Neural crest cell (in vitro differentiated cells): ENCODE measurements around the gene GYS2. TPM values are rescaled to one million over a fixed set of nuclear protein-coding genes. Genes with fewer than 3 reads are reported as not detected.

Experiments used
- DNase-seq: peaks from one replicate; pipeline ENCODE4 v3.0.0; 2021; ENCODE audit warnings: low read depth, mixed read lengths, low spot score
- H3K27ac Mint-ChIP-seq: one replicate; pipeline ENCODE4 v1.8.0; 2021; ENCODE audit warnings: mild to moderate bottlenecking, mixed read lengths; ENCODE audit not compliant: unreplicated experiment
- H3K27me3 Mint-ChIP-seq: 2 replicates; pipeline ENCODE4 v1.8.0; 2021; ENCODE audit warnings: low read depth, mild to moderate bottlenecking, mixed read lengths
- H3K36me3 Mint-ChIP-seq: 2 replicates; pipeline ENCODE4 v1.8.0; 2021; ENCODE audit warnings: low read depth, mild to moderate bottlenecking, mixed read lengths
- H3K4me1 Mint-ChIP-seq: 2 replicates; pipeline ENCODE4 v1.8.0; 2021; ENCODE audit warnings: mixed read lengths
- H3K4me3 Mint-ChIP-seq: one replicate; pipeline ENCODE4 v1.8.0; 2021; ENCODE audit warnings: mild to moderate bottlenecking, mixed read lengths
- H3K9me3 Mint-ChIP-seq: 2 replicates; pipeline ENCODE4 v1.8.0; 2021; ENCODE audit warnings: mixed read lengths
- total RNA-seq: library from RNA; stranded (reverse); gene quantifications from 2 replicates; pipeline ENCODE4 v1.2.1, GENCODE V29; 2021
- TF ChIP-seq, protein P1 (sequence below): fragments of 200-600 bp; sonication (generic); conservative IDR thresholded peaks from 2 replicates; pipeline ENCODE4 v1.5.0; 2021; ENCODE audit warnings: antibody characterized with exemption, mild to moderate bottlenecking

GYS2 gene
- total RNA-seq, 1 donor from 2014 or later, result not detected

DNA sequence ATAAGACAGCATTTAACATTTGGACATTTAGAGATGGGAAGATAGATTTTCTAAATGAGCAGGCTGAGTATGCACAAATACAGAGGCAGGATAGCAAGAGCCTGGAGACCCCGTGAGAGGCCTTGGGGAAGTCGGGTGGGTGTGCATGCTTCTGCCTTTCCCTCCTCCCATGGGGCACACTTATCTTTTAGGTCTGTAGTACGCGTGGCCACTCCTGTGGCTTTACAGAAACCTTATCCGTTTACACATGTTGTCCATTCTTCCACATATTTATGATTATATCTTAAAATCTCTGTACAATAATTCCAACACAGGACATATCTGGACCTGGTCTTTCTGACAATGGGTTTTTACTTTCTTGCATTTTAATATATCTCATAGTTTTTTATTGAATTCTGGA, 33.6 kb downstream of the GYS2 start:
- Mint-ChIP-seq H3K27ac (no peak overlapping the region), H3K9me3 (no peaks in the 10 kb centered on the region), H3K4me3 (no peak overlapping the region), H3K36me3 (no peaks in the 10 kb centered on the region), H3K4me1 (no peaks in the 10 kb centered on the region), H3K27me3 (no peaks in the 10 kb centered on the region)
- no peak for DNase-seq
- TF ChIP-seq, protein P1, sequence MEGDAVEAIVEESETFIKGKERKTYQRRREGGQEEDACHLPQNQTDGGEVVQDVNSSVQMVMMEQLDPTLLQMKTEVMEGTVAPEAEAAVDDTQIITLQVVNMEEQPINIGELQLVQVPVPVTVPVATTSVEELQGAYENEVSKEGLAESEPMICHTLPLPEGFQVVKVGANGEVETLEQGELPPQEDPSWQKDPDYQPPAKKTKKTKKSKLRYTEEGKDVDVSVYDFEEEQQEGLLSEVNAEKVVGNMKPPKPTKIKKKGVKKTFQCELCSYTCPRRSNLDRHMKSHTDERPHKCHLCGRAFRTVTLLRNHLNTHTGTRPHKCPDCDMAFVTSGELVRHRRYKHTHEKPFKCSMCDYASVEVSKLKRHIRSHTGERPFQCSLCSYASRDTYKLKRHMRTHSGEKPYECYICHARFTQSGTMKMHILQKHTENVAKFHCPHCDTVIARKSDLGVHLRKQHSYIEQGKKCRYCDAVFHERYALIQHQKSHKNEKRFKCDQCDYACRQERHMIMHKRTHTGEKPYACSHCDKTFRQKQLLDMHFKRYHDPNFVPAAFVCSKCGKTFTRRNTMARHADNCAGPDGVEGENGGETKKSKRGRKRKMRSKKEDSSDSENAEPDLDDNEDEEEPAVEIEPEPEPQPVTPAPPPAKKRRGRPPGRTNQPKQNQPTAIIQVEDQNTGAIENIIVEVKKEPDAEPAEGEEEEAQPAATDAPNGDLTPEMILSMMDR, result no peak

DNA sequence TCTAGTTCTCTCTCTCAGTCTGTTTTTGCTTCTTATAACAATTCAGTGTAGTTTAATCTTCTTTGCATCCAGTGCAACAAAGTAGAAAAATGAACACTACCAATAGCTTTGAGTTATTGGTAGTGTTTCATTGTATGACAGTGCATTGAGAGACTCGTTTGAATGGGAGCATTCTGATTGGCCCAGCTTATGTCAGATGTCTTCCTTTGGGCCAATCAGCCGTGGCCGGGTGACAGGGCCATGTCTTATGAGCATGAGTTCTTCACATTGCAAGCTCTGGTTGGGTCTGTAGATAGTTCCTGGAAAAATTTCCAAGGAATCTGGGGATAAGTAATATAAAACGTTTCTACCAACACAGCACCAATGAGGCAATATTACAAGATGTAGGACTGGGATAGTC, 36.5 kb downstream of the GYS2 start:
- TF ChIP-seq, protein P1, result no peak
- no peaks in the 10 kb centered on the region for H3K9me3 Mint-ChIP-seq
- no peaks in the 10 kb centered on the region for H3K27me3 Mint-ChIP-seq
- no peak overlapping the region for H3K4me3 Mint-ChIP-seq
- H3K4me1 Mint-ChIP-seq, result no peaks in the 10 kb centered on the region
- no peak overlapping the region for H3K27ac Mint-ChIP-seq
- H3K36me3 Mint-ChIP-seq, result no peaks in the 10 kb centered on the region
- no peak for DNase-seq

DNA sequence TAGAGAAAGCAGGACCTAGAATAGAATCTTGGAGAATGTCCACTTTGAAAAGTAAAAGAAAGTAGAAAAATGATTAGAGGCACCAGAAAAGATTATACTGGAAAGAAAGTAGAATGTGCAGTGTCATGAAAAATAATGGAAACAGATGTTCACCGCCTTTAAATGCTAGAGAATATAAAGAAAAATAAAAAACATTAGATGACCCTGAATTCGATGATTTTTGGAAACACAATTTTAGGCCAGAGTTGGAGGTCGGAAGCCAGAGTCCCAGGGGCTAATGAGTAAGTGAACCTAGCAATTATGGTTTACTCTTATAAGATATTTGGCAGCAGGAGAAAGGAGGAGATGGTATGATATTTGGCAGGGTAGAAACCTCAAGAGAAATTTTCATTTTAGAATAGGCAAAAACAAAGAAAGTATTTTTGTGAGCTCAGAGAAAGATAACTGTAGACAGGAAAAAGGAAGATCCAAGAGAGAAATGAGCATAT, 37.7 kb downstream of the GYS2 start:
- DNase-seq, result no peak
- Mint-ChIP-seq H3K4me3 (no peak overlapping the region), H3K9me3 (no peaks in the 10 kb centered on the region), H3K36me3 (no peaks in the 10 kb centered on the region), H3K27me3 (no peaks in the 10 kb centered on the region), H3K27ac (no peak overlapping the region), H3K4me1 (no peaks in the 10 kb centered on the region)
- TF ChIP-seq, protein P1, result no peak

DNA sequence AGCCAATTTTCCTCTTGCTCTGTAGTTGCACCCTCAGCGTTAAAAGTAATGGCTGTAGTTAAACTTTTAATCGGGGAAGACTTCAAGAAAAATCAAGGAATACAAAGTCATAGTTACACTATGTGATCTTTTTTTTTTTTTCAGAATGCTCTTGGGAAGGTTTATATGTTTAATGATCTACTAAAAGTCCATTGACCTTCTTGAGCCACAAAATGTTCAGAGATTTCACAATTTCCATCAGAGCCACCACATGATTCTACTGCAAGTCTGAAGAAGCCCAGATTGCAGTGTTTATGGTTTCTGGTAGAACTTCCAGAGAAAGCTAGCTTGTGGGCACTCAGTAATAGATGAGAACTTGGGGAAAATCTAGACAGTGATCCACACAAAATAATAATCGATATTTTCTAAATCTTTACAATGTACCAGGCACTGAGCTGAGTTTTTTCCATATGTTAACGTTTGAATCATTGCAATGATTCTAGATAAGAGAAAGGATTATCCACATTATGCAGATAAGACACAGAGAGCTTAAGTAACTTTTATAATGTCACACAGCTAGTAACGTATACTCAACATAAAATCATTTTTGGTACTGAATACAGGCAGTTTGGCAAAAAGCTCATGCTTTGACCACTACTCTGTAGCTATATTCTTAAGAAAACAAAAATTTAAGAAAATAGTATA, 38.3 kb downstream of the GYS2 start:
- Mint-ChIP-seq H3K27me3 (no peaks in the 10 kb centered on the region), H3K9me3 (no peaks in the 10 kb centered on the region), H3K4me3 (no peak overlapping the region), H3K27ac (no peak overlapping the region), H3K36me3 (no peaks in the 10 kb centered on the region), H3K4me1 (no peaks in the 10 kb centered on the region)
- DNase-seq, result no peak
- TF ChIP-seq, protein P1, result no peak

DNA sequence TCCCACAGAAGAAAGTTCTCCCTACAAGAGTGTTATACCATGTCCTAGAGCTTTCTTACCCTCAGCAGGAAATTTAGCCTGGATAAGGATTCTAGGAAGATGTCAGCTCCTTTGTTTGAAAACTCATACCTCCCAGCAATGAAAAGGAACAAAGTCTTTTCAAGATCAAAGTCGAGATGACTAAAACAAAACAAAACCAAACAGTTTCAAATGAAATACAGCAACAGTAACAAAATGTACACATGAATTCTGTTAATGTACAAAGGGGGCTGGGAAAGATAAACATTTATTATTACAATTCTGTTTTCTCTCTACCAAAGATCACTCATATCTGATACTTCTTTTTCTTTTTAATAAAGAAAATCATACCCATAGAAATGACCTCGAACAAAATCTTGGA, 41.8 kb downstream of the GYS2 start:
- Mint-ChIP-seq H3K4me3 (no peak overlapping the region), H3K27me3 (no peaks in the 10 kb centered on the region), H3K4me1 (no peaks in the 10 kb centered on the region), H3K9me3 (peaks cover 2% of the 10 kb centered on the region), H3K36me3 (no peaks in the 10 kb centered on the region), H3K27ac (no peak overlapping the region)
- DNase-seq, result no peak
- TF ChIP-seq, protein P1, result no peak
